HuH-7 (cell line): ENCODE data around the gene NEUROD4.
"Not testable (repeated sequence)": the region's sequence is repeated elsewhere in the genome, so short reads cannot be mapped to it uniquely, and the experiment has no call there.

Experiments
- DNase-seq: peaks from one replicate; pipeline ENCODE4 v3.0.0; 2011; ENCODE audit warnings: low spot score

Gene NEUROD4, protein sequence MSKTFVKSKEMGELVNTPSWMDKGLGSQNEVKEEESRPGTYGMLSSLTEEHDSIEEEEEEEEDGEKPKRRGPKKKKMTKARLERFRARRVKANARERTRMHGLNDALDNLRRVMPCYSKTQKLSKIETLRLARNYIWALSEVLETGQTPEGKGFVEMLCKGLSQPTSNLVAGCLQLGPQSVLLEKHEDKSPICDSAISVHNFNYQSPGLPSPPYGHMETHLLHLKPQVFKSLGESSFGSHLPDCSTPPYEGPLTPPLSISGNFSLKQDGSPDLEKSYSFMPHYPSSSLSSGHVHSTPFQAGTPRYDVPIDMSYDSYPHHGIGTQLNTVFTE

GRCh38 chr12:55019784-55020183 is at the start of gene NEUROD4:
Gene NEUROD4 (plus strand): TSS chr12:55019974. CDS start chr12:55026440, 6,466 bp downstream.
- DNase-seq, result peak; percentile 46

DNA sequence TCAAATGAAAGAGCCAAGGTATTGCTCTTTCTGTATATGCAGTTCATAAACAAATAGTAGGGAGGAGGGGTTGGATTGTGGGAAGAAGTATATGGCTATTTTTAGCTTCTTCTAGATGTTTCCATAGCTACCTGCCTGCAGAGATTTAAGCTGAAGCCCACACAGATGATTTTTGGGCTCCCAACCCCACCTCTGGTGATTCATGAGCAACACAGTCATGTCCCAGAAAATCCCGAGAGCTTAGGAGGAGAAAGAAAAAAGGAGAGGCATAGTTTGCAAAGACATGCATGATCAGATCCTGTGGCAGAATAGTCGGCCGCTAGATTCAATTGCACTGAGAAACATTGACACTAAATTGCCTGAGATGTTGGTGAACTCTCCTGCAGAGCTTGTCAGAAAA is 49.0 kb upstream of the NEUROD4 start:
- DNase-seq, result no peak

- DNase-seq, result no peak
Observed at GRCh38 chr12:54973556-54973955, 46.2 kb upstream of the NEUROD4 start.

- DNase-seq, result no peak
Observed at GRCh38 chr12:54974279-54974678, 45.5 kb upstream of the NEUROD4 start.

DNA sequence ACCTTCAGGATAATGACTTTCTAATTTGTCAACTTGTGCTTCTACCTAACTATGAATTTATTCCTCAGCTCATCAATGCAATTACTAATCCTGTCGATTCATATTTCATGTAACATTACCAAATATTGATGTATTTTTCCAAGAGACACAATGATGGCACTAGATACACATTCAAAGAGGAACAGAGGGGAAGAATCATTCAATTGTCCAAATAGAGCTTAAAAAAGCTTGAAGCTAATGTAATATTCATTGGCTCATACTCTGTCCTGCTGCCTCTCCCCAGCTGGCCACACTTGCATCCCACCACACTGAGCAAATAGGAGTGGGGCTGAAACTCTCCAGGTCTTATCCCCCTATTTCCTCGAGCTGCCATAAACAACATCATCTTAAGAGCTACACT is 44.5 kb upstream of the NEUROD4 start:
- no peak for DNase-seq

DNA sequence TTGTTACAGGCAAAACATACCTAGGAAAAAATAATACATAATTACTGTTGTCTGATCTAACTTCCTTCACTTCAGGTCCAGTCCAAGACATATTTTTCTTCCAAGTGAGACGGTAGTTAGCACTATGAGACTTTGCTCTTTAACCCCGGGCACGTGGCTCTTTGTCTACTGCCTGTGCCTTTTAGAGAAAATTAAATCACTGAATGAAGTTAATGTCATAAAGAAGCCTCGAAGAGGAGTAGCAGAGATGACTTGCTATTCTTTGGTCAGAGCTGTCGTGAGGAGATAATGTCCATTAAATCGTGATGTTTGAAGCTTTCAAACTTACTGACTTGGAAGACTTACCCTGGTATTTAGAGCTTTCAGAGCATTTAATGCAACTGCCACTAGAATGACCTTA is 43.9 kb upstream of the NEUROD4 start:
- no peak for DNase-seq

GRCh38 chr12:54977155-54977554 is 42.6 kb upstream of the NEUROD4 start:
- DNase-seq, result no peak

DNA sequence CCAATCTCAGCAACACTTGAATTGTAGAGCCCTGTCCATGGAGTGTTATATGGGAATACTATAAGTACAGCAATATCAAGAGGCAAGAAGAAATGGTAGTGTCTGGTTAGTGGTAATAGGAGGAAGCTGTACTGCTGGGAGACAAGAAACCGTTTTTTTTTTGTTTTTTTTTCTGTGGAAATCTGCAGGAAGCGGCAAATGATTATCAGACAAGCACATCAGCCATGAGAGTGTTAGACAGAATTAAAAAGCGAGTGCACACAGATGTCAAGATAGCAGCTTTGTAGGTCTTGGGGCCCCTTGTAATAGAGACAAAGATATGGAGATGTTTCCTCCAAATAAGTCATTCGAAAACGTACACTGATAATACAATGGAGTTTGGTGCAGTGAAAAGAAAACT is 41.9 kb upstream of the NEUROD4 start:
- no peak for DNase-seq

DNA sequence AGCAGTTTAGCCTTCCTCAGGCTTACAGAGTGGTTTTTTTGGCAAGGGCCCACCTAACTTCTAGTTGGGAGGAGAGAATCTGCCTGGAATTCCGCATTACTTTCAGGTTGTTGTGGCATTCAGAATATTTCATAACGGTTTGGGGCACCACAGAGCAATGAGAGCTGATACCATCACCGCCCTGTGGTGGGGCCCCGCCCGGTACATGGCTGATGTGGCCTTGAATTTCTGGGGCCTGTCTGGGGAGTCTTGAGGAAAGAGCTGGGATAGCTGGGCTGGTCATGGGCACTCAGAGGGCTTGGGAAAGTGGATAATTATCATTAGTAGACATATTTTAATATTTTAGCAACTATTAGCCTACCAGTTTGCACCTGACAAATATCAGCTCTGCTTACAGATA is 39.4 kb upstream of the NEUROD4 start:
- no peak for DNase-seq

DNA sequence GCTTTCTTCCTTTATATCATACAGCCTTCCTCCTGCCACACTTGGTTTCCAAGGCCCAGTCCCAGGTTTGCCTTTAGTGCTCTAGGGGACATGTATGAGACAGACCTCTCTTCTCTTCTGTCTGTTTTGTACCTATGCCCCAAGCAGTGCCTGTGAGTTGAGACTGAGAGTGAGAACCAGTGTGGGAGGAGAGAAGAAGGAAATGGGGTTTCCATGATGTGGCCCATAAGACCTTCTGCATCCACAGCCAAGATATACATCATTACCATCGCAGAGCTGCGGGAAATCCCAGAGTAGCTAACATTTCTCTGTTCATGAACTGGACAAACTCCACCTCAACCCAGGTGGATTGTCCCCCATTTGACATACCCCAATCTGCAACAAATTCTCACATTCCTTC is 38.0 kb upstream of the NEUROD4 start:
- no peak for DNase-seq

DNA sequence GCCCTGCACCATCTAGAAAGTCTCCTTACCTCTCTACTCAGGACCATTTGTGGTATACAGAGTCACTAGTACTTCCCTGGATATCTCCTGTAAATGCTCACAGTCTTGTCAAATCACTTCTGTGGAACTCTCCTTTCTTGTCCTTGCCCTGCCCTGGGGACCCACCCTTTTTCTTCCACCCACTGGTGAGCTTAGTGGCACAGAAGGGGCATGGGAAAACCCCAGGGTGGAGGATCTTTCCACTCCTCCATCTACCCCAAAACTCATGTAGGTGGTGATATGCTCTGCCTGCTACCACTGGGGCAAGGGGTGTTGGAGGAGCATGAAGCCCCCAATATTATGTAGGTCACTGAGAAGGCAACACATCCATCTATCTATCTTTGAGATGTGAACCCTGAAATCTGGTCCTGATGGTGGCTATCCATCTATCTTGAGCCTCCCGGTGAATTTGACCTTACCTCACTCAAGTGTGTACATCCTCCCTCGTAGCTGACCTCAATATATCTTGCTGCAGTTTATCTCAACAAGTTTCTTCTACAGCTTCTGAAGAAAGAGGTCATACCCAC is 36.2 kb upstream of the NEUROD4 start:
- DNase-seq, result no peak

- no peak for DNase-seq
Observed at GRCh38 chr12:54984658-54985376, 35.0 kb upstream of the NEUROD4 start, which contains the start of gene TESPA1. Gene TESPA1 (minus strand): TSS chr12:54984762. CDS start chr12:54974562, 10,200 bp downstream.

- DNase-seq, result not testable (repeated sequence)
Observed at GRCh38 chr12:54986773-54987172, 33.0 kb upstream of the NEUROD4 start.

DNA sequence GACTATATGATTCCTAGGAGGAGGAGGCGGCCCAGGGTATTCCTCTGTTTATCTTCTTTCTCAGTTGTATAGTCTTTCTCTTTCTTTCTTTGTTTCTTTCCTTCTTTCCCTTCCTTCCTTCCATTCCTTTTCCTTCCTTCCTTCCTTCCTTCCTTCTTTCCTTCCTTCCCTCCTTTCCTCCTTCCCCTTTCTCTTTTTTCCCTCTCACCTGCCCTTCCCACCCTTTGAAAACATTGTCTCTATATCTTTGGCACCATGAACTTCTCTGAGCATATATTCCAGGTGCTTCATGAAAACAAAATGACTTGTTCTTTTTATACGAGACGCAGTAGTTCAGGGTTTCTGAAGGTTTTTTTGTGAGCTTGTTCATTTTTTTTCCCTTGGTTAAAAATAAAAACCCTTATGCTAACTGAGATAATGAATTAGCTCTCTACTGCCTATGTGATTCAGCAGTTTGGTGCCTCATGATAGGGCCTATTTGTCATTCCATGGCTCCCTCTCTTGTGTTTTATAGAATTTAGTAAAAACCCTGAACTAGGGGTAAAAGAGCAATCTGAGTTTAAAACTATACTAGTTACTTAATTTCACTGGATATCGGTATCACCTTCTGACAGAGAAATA is 32.1 kb upstream of the NEUROD4 start:
- no peak for DNase-seq

GRCh38 chr12:54988402-54989054 is 31.2 kb upstream of the NEUROD4 start:
- DNase-seq, result no peak

GRCh38 chr12:54989829-54990228 is 29.9 kb upstream of the NEUROD4 start:
- no peak for DNase-seq

GRCh38 chr12:54991161-54991990 is 28.4 kb upstream of the NEUROD4 start:
- no peak for DNase-seq

GRCh38 chr12:54991991-54992375 is 27.8 kb upstream of the NEUROD4 start:
- DNase-seq, result no peak

DNA sequence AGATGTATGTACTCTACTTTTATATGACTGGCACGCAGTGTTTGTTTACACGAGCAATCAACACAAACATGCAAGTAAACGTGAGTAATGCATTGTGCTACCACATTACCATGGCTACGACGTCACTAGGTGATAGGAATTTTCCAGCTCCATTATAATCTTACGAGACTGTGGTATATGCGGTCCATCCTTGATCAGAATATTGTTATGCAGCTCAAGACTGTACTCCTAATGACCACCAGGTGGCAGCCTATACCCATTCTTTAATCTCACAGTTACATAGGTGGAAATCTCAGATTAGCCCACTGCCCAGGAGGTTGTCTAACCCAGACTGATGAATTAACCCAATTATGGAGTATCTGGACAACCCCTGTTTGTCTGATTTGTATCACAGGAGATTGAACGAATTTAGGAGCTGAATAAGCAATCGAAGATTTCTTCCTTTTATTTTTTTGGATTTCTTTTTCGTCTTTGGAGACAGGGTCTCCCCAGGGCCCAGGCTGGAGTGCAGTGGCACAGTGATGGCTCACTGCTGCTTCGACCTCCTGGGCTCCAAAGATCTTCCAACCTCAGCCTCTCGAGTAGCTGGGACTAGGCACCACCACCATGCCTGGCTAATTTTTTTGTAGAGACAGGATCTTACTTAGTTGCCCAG is 26.5 kb upstream of the NEUROD4 start:
- DNase-seq, result peak; percentile 66

DNA sequence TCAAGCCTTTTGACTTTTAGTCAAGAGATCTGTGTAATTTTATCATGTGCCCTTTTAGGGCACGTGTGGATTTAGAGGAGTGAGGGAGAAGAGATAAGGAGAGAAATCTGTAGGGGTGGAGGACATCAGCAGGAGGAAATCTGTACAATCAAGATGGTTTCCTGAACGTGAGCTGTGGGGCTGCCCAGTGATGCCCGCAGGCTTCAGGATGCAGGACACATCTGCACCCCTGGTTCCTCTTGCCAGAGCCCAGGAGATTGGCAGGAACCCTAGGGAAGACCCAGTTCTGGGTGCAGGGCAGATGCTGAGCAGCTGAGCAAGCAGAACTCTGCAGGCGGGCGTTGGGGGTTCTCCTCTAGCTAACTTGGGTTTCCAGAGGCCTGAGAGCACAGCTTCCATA is 23.6 kb upstream of the NEUROD4 start:
- no peak for DNase-seq
